Stimulated activated CD4-positive, alpha-beta T cell treated with anti-CD3 and anti-CD28 coated beads, Interleukin-1b, Interleukin-23, amount 100 ng/mL, for 4 hours (primary cell): ENCODE data around the gene FCHSD1.
A peak's percentile ranks its signal among the peaks of the same experiment; 100 is the strongest.

Source experiments
- DNase-seq, 2 donors: peaks; one replicate each; pipeline ENCODE4 v3.0.0-alpha.2; 2020; ENCODE audit warnings: low read depth in 2 of 2

The FCHSD1 gene

GRCh38 chr5:141641634-141642267 is 9.5 kb downstream of the FCHSD1 start:
- DNase-seq: no peak

GRCh38 chr5:141640698-141641097 is 10.5 kb downstream of the FCHSD1 start:
- DNase-seq: no peak

DNA sequence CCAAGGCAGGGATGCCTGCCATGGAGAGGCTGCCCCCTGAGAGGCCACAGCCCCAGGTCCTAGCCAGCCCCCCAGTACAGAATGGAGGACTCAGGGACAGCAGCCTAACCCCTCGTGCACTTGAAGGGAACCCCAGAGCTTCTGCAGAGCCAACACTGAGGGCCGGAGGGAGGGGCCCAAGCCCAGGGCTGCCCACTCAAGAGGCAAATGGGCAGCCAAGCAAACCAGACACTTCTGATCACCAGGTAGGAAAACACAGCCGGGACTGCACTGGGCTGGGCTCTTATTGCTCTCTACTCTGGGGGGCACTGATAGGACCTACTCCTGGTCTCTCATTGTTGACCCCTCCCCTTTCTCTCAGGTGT is 11.2 kb downstream of the FCHSD1 start:
- no peak for DNase-seq

GRCh38 chr5:141639357-141640050 is 11.7 kb downstream of the FCHSD1 start:
- DNase-seq: no peak

DNA sequence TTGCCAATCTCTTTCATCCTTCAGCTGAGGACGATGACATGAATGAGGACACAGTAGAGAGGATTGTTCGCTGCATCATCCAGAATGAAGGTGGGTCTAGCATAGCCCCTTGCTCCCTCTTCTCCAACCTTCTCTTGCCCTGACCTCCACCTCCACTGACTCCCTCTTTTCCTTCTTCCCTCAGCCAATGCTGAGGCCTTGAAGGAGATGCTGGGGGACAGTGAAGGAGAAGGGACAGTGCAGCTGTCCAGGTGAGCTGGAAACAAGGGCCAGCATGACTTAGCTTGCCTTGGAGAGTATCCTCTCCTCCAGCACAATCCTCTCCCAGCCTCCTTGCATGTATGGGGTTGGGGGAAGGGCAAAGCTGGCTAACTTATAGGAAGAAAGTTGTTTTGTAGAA is 12.4 kb downstream of the FCHSD1 start:
- DNase-seq: no peak

GRCh38 chr5:141637767-141638419 is 13.3 kb downstream of the FCHSD1 start:
- peak in 1 of 2 donors; percentile 44 for DNase-seq

- peak in 1 of 2 donors; percentile 55 for DNase-seq
Measured at GRCh38 chr5:141637123-141637766, 14.0 kb downstream of the FCHSD1 start.

DNA sequence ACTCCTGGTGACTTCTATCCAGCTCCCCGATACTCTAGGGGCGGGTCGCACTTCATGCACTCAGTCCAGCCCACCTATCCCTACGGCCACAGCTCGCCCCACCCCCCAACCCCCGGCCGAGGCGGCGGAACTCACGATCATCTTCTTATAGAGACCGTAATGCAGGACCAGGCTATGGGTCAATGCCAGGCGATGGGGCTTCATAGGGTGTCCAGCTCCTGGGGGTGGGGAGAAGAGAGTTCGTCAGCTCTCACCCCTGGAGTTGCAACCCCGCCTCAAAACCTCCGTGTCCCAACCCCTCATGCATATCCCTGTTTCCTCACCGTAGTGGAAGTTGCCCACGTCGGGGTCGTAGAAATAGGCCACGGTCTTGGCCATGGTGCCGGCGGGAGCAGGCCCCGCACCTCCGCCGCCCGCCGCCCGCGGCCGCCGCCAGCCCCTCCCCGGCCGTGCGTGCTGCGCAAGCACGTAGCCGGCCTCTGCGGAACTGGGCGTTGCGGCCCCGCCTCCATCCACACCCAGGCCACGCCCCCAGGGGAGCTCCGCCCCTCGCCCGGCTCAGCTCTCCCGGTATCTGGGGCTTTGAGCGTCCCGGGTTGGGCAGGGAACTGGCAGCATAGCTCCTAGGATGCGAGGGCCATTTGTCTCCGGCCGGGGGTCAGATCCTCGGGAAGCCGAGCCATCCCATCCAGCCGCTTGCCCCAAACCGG is 14.7 kb downstream of the FCHSD1 start, which contains the start of the genes HDAC3 and RELL2:
TSS of gene HDAC3 (minus strand) at position 437 of the 710 bp plus-strand sequence. CDS start at position 378, 59 bp downstream.
TSS of gene RELL2 (plus strand) at position 585 of the 710 bp plus-strand sequence. CDS start 1,229 bp downstream, outside the sequence.
- DNase-seq: peak; percentile 97

DNA sequence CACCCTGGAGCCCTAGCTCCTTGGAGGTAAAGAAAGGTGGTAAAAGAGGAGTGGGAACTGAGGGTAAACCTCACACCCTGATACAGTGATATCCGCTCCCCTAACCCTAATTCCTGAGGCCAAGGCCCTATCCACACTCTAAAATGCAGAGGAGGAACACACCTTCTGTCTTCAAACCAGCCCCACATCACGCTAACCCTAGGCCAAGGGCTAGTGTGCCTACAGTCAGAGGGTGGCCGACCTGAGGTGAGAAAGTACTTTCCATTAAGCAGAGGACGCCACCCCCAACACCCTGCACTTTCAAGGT is 15.2 kb downstream of the FCHSD1 start:
- no peak for DNase-seq

- no peak for DNase-seq
Measured at GRCh38 chr5:141635646-141636045, 15.6 kb downstream of the FCHSD1 start.

DNA sequence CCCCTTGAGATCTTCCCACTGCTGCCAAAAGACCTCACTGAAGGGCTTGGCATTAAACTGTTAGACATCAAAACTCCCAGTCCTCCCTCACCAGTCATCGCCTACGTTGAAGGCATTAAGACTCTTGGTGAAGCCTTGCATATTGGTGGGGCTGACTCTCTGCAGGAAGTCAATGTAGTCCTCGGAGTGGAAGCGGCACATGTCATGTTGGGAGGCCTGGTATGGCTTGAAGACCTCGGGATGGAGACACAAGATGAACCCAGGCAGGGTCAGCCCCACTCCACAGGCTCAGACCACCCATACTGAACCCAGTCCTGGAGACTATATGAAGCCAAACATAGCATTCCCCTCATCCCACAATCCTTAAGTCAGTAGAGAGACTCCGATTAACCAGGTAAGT is 16.5 kb downstream of the FCHSD1 start:
- no peak for DNase-seq

DNA sequence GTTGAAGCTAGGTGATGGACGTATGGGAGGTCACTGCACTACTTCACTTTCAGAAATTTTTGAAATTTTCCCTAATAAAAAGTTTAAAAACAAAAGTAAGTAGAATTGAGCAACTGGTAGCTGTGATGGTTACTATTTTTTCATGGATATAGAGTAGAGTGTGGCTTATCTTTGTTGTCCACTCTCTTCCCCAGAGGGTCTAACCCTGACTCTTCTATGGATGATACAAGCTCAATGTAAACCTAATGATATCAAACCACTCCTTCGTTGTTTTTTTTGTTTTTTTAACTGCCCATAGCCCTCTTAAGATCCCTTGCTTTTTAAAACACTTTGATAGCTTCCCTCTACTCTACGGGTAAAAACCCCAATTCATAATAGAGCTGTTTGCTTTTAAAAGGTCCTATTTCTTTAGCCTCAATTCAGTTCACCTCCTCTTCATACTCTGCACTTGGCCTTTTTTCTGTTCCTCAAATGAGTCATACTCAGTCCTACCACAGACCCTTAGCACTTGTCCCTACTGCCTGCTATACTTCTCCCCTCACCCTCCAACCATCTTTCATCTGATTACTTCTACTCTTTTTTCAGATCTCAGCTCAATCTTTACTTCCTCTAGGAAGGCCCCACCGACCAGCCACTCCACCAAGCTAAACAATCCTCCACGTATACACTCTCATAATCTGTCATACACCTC is 17.2 kb downstream of the FCHSD1 start:
- DNase-seq: no peak

GRCh38 chr5:141632650-141633049 is 18.6 kb downstream of the FCHSD1 start:
- no peak for DNase-seq

DNA sequence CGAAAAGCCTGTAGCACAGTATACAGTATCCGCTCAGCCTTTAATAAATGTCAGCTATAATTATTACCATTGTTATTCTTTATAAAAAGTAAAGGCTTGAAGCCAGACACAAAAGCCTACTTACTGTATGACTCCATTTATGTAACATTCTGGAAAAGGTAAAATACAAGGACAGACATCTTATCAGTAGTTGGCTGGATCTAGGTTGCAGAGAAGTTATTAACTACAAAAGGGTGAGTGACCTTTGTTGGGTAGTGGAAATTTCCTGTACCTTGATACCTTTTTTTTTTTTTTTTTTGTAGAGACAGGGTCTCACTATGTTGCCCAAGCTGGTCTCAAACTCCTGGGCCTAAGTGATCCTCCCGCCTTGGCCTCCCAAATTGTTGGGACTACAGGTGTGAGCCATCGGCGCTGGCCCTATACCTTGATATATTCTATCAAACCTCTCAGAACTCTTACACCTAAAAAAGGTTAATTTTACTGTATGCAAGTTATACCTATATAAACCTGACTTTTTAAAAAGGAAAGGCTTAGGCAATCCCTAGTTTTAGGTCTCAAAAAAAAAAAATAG is 20.6 kb downstream of the FCHSD1 start:
- DNase-seq: no peak

- no peak for DNase-seq
Measured at GRCh38 chr5:141628175-141628788, 22.9 kb downstream of the FCHSD1 start.

- no peak for DNase-seq
Measured at GRCh38 chr5:141623611-141624010, 27.6 kb downstream of the FCHSD1 start.

GRCh38 chr5:141623186-141623585 is 28.0 kb downstream of the FCHSD1 start:
- DNase-seq: no peak

DNA sequence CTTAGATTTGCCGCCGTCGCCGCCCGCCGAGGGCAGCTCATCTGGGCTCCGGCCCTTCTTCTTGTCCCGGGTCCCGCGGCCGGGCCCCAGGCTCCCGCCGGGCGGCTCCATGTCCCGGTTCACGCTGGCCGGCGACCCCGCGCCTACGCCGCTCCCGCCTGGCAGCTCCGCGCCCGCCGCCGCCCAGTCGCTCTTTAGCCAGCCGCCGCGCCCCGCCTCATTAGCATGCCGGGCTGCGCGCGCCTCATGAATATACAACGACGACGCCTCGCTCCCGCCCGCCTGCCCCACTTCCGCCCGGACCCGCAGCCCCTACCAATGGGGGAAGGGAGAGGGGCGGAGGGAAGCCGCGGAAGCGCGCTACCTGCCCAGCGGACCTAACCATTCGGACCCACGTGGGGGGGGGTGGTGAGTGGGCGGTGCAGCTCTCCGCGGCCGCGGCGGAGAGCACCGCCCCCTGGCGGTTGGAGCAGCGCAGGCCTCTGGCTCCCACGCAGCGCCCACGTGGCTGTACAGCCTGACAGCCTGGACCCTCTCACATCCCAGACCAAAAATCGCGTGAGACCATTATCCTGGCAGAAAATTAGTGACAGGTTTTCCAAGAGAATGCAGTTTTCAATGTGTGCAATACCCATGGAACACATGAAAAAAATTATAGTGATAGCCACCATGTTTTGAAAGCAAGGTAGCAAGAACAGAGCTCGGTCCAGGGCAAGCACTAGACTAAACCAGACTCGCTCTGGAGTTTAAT is 32.2 kb downstream of the FCHSD1 start, which contains the start of gene DIAPH1:
TSS of gene DIAPH1 (minus strand) at position 197 of the 751 bp plus-strand sequence. CDS start at position 111, 86 bp downstream.
- DNase-seq: peak; percentile 99 to 100

DNA sequence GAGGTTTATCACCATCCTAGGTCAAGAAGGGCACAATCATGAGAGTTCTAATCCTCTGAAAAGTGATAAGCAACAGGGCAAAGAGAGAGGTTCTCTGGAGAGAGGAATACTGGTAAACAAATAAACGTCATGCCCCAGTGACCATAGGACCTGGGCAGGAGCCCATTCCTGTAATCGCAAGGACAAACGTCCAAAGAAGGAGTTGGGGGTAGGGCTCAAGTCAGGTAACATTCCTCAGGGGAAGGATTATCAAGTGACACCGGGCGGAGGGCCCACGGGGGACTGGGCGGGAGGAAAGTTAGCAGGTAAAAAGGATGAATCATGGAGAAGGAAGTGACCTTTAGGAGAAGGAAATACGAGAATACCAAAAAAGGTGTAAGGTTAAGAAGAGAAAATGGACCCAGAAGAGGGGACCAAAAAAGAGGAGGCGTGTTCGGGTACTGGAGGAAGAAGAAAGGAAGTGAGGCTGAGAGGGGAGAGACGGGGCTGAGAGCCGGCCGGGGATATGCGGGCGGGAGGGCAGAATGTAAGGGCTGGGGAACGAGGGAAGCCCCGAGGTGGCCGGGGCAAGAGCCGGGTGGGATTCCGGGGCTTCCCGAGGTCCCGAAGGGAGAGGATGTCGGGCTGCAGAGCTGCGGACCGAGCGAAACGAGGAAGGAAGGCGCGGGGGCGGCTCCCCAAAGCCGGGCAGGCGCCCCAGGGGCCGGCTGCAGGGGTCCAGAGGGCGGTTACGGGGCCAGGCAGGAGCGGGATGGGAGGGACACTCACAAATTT is 33.0 kb downstream of the FCHSD1 start:
- DNase-seq: peak in 1 of 2 donors; percentile 42
